Testis (tissue), 3 donors: ENCODE results near the gene C4BPA. TPM values are rescaled to one million over a fixed set of nuclear protein-coding genes. Genes with fewer than 3 reads are reported as not detected.

Source experiments
- DNase-seq: peaks from one replicate; pipeline ENCODE4 v3.0.0-alpha.2; 2019
- H3K27ac ChIP-seq, 2 donors: fragments of 200-600 bp; sonication (generic); one replicate each; pipeline ENCODE4 v1.5.1; 2019
- H3K27me3 ChIP-seq: fragments of 200-600 bp; sonication (generic); one replicate; pipeline ENCODE4 v1.5.1; 2019
- H3K36me3 ChIP-seq: fragments of 200-600 bp; sonication (generic); one replicate; pipeline ENCODE4 v1.5.1; 2017; ENCODE audit warnings: low read depth; ENCODE audit errors: missing control alignments
- H3K4me1 ChIP-seq: fragments of 200-600 bp; sonication (generic); one replicate; pipeline ENCODE4 v1.5.1; 2019
- H3K4me3 ChIP-seq, 2 donors: fragments of 200-600 bp; sonication (generic); one replicate each; pipeline ENCODE4 v1.5.1; 2017 to 2019
- H3K9me3 ChIP-seq: fragments of 200-600 bp; sonication (generic); one replicate; pipeline ENCODE4 v1.5.1; 2017
- POLR2A ChIP-seq: fragments of 450-650 bp; IDR thresholded peaks from one replicate; pipeline ENCODE4 v1.6.1; 2017; ENCODE audit warnings: antibody characterized with exemption, mild to moderate bottlenecking, moderate library complexity
- WGBS, 2 donors: methylation state at CpG; one replicate each; pipeline ENCODE4 v1.1.5; 2018; 5-methylcytosine and 5-hydroxymethylcytosine counted together
- intact Hi-C: fragments of 100-400 bp; cut with DNase I; formaldehyde crosslinking; loops from one replicate; pipeline ENCODE4 v1.15.1; 2023; ENCODE audit warnings: low total_unique reads
- polyA plus RNA-seq: library from polyadenylated mRNA; stranded (reverse); fragments of 350-450 nt; fragmentation: Illumina TruSeq; extraction: RNeasy Lipid Tissue Mini Kit (QIAGEN cat#74804); gene quantifications from one replicate; pipeline ENCODE4 v1.2.3, GENCODE V29; 2014; ENCODE audit warnings: low read depth, low replicate concordance; ENCODE audit not compliant: insufficient read depth
- total RNA-seq, 2 donors: library from RNA; depleted of rRNA; stranded (reverse); fragments of >200 nt; gene quantifications; one replicate each; pipeline ENCODE4 v1.2.3, GENCODE V29; 2016
- TF ChIP-seq, protein P1 (sequence below), 3 experiments: fragments of 450-650 bp in 2 of 3; fragments of 200-600 bp in 1 of 3; sonication (generic) in 1 of 3; IDR thresholded peaks; one replicate each; pipeline ENCODE4 v1.5.1; 2016 to 2019; ENCODE audit warnings: antibody characterized with exemption in 3 of 3, mild to moderate bottlenecking in 2 of 3, moderate library complexity in 1 of 3

The C4BPA gene
- total and polyA plus RNA-seq, 3 donors from 2014 or later: 0.24 to 1.0 (median 0.43) TPM

DNA sequence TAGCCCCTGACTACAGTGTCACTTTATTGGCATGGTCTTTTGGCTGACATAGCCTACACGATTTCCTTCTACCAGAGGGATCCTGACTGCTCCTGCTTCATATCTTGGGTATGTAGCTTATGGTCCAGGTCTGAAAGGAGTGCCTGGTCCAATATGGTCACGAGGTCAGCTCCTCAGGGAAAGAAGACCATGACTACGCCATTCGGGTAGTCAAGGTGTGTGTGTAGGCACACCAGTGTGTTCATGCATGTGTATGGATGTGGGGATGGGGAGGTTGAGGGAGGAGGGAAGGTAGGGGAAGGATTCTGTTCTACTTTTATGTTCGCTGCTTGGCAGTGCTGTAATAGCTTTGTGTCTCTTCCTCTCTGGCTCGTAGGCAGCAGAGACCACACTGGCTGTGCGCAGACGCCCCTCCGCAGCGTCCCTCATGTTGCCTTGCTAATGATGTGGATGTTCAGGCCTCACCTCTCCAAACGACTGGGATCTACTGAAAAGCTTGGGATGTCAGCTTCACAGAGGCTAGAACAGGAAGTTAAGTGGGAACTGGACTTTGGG, 25.4 kb upstream of the C4BPA start:
- no peak for DNase-seq
- 87 to 88% methylated on average over 11 of the region's 11 CpGs for WGBS, 2 donors
- no peaks in the 10 kb centered on the region for H3K36me3 ChIP-seq
- no peaks in the 10 kb centered on the region for H3K9me3 ChIP-seq
- no peaks in the 10 kb centered on the region for H3K4me1 ChIP-seq
- no peak for TF ChIP-seq POLR2A
- TF ChIP-seq, protein P1, sequence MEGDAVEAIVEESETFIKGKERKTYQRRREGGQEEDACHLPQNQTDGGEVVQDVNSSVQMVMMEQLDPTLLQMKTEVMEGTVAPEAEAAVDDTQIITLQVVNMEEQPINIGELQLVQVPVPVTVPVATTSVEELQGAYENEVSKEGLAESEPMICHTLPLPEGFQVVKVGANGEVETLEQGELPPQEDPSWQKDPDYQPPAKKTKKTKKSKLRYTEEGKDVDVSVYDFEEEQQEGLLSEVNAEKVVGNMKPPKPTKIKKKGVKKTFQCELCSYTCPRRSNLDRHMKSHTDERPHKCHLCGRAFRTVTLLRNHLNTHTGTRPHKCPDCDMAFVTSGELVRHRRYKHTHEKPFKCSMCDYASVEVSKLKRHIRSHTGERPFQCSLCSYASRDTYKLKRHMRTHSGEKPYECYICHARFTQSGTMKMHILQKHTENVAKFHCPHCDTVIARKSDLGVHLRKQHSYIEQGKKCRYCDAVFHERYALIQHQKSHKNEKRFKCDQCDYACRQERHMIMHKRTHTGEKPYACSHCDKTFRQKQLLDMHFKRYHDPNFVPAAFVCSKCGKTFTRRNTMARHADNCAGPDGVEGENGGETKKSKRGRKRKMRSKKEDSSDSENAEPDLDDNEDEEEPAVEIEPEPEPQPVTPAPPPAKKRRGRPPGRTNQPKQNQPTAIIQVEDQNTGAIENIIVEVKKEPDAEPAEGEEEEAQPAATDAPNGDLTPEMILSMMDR (IDR thresholded peaks at IDR 0.05): no peak
- no peak overlapping the region for H3K27ac ChIP-seq
- no peak overlapping the region for H3K4me3 ChIP-seq
- intact Hi-C loops: no loop called here
- H3K27me3 ChIP-seq: no peaks in the 10 kb centered on the region

DNA sequence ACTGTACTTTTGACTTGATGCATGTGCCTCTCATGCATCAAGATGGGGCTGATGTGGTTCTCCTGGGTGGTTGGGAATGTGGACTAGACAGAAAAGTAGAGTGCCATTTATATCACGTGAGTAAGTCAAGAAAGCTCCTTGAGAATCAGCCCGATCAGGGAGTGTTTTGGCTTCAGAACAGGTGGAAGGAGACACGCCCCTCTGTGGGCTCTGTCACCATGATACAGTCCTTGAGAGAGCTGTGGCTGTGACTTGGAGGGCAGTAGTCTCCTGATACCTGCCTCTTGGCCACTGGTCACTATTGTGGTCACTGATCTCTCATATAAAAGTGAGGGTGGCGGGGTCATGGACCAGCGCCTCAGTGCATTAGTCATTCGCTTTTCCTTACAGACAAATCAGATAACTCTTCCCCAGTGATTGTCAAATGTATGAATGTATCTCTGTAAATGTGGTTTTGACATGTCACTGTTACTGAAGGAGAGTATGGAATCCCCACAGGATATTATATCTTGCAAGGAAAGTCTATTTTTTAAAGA, 24.3 kb upstream of the C4BPA start:
- Histone ChIP-seq H3K9me3 (no peaks in the 10 kb centered on the region), H3K27me3 (no peaks in the 10 kb centered on the region), H3K4me3 (no peak overlapping the region), H3K27ac (no peak overlapping the region), H3K4me1 (peaks cover 5% of the 10 kb centered on the region), H3K36me3 (no peaks in the 10 kb centered on the region)
- DNase-seq: no peak
- WGBS, 2 donors: 88 to 94% methylated on average over 6 of the region's 6 CpGs
- TF ChIP-seq, protein P1 (IDR thresholded peaks at IDR 0.05): no peak
- no peak for TF ChIP-seq POLR2A
- intact Hi-C loops: loop anchor here (10.0 kb wide), 1 partner anchor 325 kb away; no protein-coding TSS in a partner anchor

DNA sequence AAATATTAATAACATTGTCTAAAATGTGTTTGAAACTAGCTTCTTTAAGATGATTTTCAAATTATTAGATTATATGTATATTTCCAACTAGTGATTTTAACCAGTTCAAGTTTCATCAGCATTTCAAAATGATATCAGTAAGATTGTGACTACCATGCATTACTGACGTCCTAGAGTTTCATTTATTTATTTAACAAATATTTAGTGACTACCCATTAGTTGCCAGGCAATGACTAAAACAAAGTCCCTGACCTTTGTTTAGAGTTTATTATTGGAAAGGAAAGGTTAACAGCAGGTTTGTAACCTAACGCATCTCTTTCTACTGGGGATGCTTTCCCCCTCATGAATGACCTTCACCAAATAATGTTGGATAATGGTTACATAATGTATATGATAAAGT, 22.9 kb upstream of the C4BPA start:
- 57 to 61% methylated on average over 2 of the region's 2 CpGs for WGBS, 2 donors
- Histone ChIP-seq H3K36me3 (no peaks in the 10 kb centered on the region), H3K9me3 (no peaks in the 10 kb centered on the region), H3K27ac (no peak overlapping the region), H3K4me1 (peaks cover 8% of the 10 kb centered on the region), H3K4me3 (no peak overlapping the region), H3K27me3 (no peaks in the 10 kb centered on the region)
- TF ChIP-seq, protein P1 (IDR thresholded peaks at IDR 0.05): no peak
- no peak for TF ChIP-seq POLR2A
- DNase-seq: no peak
- intact Hi-C loops: loop anchor here (10.0 kb wide), 1 partner anchor 324 kb away; no protein-coding TSS in a partner anchor

DNA sequence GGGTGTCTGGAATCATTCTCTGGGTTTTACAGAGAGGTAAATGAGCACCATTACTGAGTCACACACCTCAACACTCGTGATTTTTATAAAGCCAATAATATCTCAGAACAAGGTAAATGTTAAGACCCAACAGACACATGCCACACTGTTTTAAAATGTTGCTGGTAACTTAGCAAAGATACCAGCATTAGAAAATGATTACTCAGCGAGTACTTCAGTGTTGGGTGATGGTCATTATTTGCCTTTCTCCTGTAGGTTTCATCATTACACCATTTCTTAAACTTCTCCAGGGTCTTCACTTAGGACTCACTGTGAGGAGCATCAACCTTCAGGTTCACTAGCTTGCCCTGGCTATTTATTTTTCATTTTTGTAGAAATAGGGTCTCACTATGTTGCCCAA, 22.2 kb upstream of the C4BPA start:
- H3K4me3 ChIP-seq: no peak overlapping the region
- H3K27me3 ChIP-seq: no peaks in the 10 kb centered on the region
- peaks cover 8% of the 10 kb centered on the region for H3K4me1 ChIP-seq
- WGBS, 2 donors: 93 to 95% methylated on average over 2 of the region's 2 CpGs
- no peaks in the 10 kb centered on the region for H3K9me3 ChIP-seq
- no peak overlapping the region for H3K27ac ChIP-seq
- no peak for DNase-seq
- no peak for TF ChIP-seq POLR2A
- TF ChIP-seq, protein P1 (IDR thresholded peaks at IDR 0.05): no peak
- no peaks in the 10 kb centered on the region for H3K36me3 ChIP-seq
- intact Hi-C loops: loop anchor here (10.0 kb wide), 1 partner anchor 323 kb away; no protein-coding TSS in a partner anchor

DNA sequence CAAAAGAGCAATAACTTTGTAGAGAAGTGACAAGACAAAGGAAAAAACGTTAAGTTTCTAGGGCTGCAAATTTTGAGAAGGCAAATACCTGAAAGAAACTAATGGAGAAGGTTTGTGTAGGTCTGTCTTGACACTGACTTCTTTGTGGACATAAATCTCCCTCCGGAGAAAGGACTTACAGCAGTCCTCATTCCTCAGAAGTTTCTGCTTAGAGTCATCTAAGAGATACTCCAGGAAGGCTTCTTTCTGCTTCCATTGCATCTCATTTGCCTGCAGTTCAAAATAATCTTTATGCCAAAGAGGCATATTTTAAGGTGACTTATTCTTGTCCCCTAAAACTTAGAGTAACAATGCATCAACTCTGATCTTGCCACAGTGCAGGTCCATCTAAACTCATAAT, 19.8 kb upstream of the C4BPA start:
- no peaks in the 10 kb centered on the region for H3K9me3 ChIP-seq
- no peaks in the 10 kb centered on the region for H3K27me3 ChIP-seq
- 55 to 61% methylated on average over 2 of the region's 2 CpGs for WGBS, 2 donors
- H3K4me1 ChIP-seq: peaks cover 19% of the 10 kb centered on the region
- intact Hi-C loops: loop anchor here (10.0 kb wide), 1 partner anchor 321 kb away; no protein-coding TSS in a partner anchor
- H3K4me3 ChIP-seq: no peak overlapping the region
- TF ChIP-seq, protein P1 (IDR thresholded peaks at IDR 0.05): no peak
- TF ChIP-seq POLR2A: no peak
- DNase-seq: no peak
- no peaks in the 10 kb centered on the region for H3K36me3 ChIP-seq
- H3K27ac ChIP-seq: no peak overlapping the region
